HG03135 (cell line): ENCODE measurements around the gene ALLC.

Experiments used
- ATAC-seq: cut with Tn5 transposase; IDR thresholded peaks from one replicate; pipeline ENCODE4 v1.9.1; 2021; ENCODE audit warnings: mild to moderate bottlenecking, moderate library complexity; ENCODE audit not compliant: unreplicated experiment

The ALLC gene

DNA sequence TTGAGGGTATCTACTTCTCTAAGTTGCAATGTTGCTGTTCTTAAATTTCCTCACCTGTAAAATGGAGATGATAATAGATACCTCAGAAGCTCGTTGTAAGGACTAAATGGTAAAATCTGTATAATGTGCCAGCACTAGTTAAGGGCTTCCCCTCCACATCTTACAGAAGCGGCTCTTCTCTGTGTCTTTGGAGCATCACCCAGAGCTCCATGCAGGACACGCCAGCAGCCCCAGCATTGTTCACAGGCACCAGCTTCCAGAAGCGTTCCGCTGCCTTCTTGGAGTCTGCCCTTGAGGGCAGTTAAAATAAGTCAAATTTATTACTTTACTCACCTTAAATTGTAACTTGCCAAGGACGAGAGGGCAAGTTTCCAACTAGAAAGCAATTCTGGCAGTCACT is 51.2 kb downstream of the ALLC start:
- no peak for ATAC-seq

DNA sequence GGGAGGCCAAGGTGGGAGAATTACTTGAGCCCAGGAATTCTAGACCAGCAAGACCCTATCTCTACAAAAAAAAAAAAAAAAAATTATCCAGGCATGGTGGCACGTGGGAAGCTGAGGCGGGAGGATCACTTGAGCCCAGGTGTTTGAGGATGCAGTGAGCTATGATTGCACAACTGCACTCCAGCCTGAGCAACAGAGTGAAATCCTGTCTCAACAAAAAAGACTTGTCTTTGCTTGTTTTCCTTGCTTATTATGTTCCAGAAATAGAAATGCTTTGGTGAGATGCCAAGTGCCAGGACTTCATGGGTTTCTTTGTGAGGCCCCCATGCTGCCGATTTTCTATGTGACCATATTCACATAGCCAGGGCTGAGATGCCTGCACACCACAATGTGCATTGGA is 54.4 kb downstream of the ALLC start:
- no peak for ATAC-seq

DNA sequence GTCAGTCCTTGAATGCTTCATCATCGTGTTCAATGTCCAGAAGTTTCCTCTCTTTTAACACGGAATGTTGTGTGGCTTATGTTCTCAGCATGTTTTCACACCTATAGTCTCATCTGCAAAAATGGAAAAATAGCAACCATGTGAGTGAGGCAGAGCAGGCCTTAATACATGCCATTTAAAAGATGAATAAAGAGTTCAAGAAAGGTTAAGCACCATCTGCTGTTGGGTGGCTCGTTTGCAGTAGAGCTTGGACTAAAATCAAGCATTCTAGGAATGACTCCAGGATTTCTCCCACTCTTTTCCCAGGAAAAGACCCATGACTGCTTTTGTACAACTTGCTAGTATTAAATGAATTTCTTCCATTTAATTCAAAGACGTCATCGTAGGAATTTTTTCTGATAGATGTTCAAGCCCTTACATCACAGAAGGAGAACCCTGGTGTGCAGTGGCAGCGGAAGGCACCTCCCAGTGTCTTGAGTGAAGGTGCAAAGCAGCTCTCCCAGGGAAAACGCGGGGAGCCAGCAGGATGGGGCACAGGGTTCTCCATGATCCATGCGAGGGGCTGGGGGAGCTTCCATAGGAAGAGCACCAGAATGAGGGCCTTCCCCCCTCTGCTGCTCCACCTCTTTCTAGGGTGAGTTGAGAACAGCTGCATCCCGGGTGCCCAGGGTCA is 55.0 kb downstream of the ALLC start:
- no peak for ATAC-seq

DNA sequence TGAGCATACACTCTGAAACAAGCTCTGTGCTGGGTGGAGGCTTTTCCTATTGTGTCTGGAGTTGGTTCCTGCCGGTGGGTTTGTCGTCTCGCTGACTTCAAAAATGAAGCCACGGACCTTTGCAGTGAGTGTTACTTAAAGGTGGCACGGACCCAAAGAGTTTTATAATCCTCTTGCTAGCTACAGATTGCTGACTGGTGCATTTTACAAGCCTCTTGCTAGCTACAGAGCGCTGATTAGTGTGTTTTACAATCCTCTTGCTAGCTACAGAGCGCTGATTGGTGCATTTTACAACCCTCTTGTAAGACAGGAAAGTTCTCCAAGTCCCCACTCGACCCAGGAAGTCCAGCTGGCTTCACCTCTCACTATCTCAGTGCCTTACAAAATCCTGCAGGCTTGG is 60.7 kb downstream of the ALLC start:
- no peak for ATAC-seq

DNA sequence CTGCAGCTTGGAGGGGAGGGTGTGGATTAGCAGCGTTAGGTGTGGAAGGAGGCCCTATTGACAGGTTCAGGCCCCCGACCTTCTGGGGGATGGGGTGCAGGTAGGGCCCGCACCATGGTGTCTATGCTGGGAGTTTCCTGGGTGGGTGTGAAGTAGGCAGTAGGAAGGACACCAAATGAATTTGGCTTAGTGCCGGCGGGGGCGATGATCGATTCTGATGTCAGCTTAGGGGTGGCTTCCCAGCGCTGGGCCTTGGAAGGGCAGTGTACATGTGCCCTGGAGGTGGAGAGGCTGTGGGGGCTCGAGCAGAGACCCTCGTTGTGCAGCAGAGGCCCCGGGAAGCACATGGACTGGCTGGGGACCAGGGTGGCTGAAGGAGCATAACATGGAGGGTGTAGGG is 67.0 kb downstream of the ALLC start:
- ATAC-seq: no peak

DNA sequence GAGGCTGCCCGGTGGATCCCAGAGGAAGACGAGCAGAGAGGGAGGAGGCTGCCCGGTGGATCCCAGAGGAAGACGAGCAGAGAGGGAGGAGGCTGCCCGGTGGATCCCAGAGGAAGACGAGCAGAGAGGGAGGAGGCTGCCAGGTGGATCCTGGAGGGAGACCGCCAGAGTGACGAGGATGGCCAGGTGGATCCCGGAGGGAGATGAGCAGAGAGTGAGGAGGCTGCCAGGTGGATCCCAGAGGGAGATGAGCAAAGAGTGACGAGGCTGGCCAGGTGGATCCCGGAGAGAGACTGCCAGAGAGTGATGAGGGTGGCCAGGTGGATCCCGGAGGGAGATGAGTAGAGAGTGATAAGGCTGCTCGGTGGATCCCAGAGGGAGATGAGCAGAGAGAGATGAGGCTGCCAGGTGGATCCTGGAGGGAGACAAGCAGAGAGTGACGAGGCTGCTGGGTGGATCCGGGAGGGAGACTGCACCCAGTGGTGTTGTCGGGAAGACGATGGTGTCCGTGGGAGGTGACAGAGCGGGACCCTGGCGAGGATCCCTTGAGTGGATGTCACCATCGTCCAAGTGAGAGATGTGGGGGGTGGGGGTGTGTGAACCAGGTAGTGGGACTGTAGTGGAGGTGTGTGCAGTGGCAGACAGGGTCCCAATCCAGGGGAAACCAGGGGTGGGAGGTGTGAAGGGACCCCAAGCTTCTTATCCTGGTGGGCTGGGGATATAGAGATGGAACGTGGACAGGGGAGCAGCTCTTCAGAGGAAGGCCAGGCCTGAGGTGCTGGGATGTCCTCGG is 67.7 kb downstream of the ALLC start:
- ATAC-seq: no peak

DNA sequence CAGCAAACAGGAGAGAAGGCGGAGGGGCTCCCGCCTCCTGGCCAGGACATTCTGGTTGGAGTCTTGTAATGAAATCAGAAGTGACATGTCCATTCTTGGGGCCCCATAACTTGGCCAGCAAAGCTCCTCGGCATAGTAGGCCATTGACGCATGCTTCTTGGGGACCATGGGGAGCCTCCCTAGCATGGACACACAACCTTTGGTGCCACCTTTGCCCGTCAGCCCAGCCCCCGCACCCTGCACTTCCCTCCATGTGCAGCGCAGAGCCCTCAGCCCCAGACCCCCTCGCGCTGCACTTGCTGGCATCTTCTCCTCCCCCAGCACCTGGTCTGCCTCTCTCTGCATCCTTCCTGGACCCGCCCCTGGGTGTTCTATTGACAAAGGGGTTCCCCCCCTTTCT is 68.5 kb downstream of the ALLC start:
- ATAC-seq: no peak

DNA sequence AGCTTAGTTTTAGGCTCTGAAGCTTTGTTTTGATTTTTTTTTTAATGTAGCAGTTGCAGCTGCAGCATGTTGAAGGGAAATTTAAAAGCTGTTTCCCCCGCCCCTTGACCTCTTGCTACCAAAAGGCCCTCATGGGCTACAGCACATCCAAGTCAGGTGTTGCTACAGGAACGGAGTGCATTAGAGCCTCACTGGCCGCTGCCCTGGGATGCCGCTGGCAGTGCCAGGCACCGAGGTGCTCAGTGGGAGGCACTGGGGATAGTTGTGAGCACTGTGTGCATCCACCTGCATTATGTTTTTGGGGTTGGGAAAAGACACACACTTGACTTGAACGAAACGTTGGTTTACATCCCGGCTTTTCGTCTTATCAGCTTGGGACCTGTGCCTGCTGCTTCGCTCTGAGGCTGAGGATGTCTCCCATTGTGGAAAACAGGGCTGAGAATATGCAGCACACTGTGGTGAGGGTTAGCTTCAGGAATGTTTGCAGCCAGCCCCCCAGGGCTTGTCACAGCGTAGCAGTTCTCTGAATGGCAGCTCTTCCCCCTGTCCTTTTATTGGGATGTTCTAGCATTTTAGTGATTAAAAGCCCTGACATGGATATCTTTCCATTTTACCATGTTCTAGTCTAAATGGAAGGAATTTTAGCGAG is 69.5 kb downstream of the ALLC start:
- ATAC-seq: no peak

DNA sequence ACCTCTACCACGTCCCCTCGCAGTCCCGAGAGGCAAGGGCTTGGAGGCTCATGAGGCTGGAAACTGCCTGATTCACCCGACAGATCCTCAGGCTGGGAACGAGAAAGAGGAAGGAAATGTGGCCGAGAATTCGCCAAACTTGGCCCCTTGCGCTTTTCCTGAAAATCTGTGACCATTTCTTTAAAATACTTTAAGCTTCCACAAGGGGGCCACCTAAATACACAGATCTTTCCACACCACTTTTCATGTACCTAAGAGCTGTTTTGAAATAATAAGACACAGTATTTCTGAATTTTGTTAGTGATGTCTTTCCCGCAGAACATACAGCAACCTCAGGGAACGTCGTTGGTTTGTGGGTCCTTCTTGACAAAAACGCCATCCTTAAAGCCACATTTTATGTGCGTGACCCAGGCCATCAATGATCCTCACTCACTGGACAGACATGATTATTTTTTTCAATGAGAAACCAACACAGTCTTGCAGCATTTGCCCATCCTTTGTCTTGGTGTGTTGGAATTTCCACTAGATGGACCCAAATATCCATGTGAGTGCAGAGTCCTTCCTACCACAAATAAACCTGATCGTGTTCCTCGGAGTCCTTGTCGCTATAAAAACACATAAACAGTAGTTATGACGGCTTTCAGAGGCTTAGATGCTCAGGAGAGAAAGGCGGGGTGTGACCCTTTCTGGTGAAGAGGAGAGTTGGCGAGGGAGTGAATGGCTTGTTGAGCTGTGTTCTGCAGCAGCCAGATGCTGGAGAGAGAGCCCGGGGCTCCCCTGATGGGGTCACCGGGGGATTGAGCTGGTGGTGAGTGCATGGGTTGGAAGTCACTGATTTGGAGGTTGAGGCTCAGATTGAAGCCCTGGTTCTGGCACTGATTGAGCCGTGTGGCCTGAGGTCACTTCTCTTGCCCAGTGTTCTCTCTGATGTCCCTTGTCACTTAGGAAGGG is 70.4 kb downstream of the ALLC start:
- no peak for ATAC-seq

DNA sequence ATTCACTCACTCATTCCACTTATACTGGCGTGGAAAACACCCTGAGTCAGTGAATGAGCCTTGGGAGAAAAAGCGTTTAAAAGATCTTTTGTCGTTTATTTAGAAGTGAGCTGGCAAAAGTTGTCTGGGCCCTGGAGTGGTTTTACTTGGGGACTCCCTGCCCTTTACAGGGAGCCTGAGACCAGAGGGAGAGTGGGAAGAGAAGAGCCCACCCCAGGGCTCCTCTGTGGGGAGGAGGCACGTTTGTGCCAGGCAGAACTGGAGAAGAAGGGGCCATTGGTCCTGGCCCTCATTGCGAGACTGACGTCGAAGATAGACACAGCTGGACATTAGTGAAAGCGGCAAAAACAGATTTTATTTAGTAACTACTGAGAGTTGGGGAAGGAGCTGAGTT is 71.1 kb downstream of the ALLC start:
- no peak for ATAC-seq

DNA sequence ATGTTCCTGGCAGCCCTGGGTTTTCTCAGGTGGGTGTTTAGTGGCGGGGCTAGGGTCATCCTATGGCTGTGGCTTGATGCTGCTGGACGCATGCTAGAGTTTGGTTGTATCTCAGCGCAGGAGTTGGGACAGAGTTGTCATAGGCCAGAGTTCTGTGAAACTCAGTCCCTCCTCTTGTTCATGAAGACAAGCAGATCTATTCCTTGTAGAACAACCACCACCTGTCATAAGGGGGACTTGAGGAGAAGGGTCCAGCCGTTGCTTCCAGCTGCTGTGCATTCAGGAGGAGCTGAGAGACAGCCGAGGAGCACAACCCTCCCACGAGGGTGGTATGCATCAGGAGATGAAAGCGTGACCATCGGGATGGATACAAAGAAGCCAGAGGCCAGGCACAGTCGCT is 71.8 kb downstream of the ALLC start:
- no peak for ATAC-seq

DNA sequence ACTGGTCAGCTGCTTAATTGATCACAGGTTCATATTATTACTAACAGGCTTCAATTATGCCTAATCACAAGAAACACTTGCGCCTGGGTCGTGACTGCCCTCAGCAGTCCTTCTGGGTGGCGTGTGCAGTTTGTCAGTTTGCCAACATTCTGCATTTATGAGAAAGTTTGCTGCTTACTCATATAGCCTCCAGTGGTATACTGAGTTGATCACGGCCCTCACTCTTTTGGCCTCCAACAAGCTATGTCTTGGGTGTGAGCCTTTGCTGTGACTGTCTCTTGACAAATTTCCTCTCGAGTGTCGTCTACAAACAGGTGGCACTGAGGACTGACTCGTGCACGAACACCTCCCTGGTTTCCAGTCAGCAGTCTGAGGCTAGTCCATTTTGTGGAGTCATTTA is 72.6 kb downstream of the ALLC start:
- ATAC-seq: no peak

DNA sequence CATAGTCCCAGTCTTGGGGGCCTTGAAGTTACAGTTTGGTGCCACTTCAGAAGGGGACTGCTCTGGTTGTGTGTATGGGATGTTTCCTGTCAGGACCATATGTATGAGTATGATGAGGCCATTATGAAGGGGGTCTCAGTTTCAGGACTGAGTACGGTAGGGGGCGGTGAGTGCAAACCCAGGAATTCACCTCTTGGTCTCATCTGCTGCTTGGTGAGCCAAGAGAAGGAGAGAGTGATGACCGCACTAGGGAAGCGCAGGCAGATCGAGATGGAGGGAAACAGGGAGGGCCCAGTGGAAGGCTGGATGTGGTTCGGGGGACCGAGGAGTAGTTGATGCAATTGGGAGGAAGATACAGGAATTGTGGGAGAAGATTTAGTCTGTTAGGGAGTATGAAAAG is 73.8 kb downstream of the ALLC start:
- no peak for ATAC-seq

DNA sequence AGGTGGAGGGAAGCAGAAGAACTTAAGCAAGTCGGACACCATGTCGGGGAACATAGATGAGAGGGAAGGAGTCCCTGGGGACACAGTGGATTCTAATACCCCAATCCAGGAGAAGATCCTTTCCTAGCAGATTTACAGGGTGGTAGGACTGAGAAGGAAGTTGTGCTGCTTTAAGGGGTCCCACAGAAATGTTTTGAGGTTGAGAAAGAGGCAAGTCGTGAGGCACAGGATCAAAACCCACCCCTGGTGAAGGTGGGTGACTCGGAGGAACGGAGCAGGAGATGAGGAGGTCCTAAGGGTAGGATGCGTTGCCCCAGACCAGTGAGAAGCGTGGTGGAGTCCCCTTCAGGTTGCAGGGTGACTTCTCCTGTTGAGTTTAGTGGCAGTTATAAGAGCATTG is 78.1 kb downstream of the ALLC start:
- ATAC-seq: no peak

DNA sequence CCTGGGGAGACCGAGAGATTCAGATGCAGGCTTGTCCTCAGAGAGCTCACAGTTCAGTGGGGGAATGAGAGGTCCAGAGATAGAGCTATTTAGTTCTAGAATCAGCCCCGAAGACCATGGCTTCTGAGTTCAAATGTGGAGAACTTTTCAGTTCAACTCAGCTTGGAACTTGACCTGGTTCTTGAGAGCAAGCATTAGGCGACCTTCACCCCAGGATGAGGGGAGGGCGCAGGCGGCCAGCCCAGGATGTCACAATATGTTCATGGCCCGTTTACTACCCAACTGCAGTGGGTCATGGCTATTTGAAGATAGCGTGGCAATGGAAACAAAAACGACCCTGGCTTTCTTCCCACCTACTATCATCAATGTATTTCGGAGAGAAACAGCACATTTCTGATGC is 79.1 kb downstream of the ALLC start:
- no peak for ATAC-seq

DNA sequence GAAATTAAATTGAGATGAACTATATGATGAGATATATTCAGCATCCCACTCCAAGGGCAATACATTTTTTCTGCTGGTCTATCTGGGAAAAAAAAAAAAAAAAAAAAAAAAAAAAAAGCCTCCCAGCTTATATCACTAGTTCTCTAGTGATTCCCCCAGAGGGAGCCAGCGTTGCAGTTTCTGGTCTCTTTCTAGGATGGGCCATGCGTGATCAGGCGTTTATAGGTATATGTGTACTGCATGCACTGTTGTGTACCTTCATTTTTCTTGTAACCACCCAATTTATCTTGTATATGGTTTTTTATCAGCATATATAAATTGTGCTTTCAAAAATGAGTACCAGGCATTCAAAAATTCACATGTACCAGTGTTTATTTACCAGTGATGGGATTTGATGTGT is 80.5 kb downstream of the ALLC start:
- ATAC-seq: no peak

DNA sequence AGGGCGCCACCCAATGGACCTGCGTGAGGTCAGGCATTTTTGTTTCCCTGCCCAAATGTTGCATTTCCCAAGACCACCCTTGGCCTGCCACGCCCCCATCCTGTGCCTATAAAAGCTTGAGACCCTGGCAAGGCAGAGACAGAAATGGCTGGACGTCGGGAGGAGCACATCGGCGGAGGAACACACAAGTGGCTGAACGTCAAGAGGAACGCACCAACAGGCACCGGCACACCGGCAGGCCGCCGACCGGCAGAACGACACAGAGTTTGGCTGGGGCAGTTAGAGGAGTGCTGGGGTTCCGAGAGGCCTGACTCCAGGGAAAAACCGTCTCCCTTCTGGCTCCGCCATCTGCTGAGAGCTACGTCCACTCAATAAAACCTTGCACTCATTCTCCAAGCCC is 81.3 kb downstream of the ALLC start:
- ATAC-seq: no peak

DNA sequence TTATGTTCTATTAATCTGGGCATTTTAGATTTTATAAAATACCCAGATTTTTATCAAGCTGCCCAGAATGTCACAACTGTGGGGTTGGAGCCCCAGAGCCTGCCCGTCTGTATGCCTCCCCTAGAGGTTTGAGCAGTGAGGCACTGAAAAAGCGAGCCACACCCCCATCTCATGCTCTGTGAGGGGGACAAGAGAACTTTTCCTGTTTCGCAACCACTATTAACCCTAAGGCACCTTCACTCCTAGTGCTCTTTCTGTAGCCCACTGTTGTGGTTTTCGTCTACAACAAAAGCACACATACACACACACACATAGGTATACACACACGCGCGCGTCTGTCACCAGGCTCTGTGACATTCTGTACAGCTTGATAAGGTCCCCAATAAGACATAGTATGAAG is 83.4 kb downstream of the ALLC start:
- no peak for ATAC-seq

DNA sequence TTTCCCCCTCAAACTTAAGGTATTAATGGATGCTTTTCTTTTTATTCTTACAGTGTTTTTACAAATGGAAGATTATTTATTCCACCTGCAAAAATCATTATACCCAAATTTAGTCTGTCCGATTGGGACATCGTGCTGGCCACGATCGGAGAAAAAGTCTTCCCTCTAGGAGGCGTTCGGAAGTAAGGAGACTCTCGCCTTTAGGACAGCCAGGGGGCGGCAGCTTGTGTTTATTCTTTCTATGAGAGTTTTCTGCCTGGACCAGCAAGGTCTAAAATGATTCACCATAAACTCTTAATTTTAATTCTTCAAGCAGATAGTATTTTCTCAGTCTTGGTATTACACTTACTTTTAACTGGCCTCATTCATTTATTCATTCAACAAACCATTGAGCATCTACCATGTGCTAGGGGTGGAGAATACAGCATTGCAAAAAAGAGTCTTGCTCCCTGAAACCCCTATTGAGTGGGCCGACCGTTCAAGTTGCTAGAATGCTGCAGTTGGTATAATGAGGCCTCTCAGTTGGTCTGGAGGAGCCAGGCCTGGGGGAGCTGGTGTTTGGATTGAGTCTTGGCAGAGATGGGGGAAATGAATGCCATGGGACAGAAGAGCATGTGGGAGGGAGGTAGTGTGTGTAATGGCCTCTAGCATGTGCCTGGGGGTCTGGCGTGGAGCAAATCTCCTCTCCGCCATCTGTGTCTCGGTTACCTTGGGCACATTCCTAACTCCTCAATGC is 84.0 kb downstream of the ALLC start:
- ATAC-seq: no peak

DNA sequence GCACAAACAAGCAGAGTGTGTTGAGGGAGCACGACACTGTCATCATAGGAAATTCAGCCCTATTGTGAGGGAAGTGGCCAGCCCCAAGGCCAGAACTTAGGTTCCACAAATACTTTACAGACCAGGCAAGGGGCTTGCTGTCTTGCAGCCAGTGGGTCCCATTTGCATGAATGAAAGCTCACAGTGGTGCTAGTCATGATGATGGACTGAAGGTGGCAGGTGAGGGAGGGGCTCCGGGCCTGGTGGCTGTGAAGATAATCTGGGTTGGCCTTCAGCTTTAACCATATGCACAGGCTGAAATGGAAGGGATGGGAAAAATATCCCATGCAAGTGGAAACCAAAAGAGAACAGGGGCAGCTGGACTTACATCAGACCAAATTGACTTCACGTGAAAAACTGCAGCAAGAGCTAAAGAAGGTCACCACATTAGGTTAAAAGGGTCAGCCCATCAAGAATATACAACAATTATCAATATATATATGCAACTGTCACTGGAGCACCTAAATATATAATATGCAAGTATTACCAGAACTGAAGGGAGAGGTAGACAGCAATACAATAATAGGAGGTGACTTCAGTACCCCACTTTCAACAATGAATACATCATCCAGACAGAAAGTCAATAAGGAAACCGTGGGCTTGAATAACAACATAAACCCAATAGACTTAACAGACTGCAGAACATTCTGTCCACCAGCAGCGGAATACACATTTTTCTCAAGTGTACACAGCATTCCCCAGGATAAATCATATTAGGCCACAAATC is 84.9 kb downstream of the ALLC start:
- ATAC-seq: no peak
